Subcutaneous adipose tissue (tissue), 4 donors: ENCODE measurements around the gene KCNN4. TPM values are rescaled to one million over a fixed set of nuclear protein-coding genes. Genes with fewer than 3 reads are reported as not detected.

Experiments
- CTCF ChIP-seq: fragments of 450-650 bp; IDR thresholded peaks from one replicate; pipeline ENCODE4 v1.5.1; 2016; ENCODE audit warnings: low read depth, mild to moderate bottlenecking, control low read depth, antibody characterized with exemption, moderate library complexity
- total RNA-seq, 4 donors: library from RNA; depleted of rRNA; stranded (reverse); fragments of >200 nt; gene quantifications; one replicate each; pipeline ENCODE4 v1.1.0, GENCODE V29; 2016

The KCNN4 gene
- total RNA-seq, 4 donors from 2014 or later = 0.57 to 25.2 (median 3.6) TPM

- TF ChIP-seq CTCF = no peak
Observed at GRCh38 chr19:43754253-43754502, 26.6 kb downstream of the KCNN4 start.

- TF ChIP-seq CTCF = no peak
Observed at GRCh38 chr19:43752287-43752875, 28.4 kb downstream of the KCNN4 start.

GRCh38 chr19:43751466-43752220 is 29.1 kb downstream of the KCNN4 start:
- TF ChIP-seq CTCF = no peak

GRCh38 chr19:43749898-43750297 is 30.9 kb downstream of the KCNN4 start:
- no peak for TF ChIP-seq CTCF

- no peak for TF ChIP-seq CTCF
Observed at GRCh38 chr19:43749152-43749551, 31.6 kb downstream of the KCNN4 start.

GRCh38 chr19:43748685-43749084 is 32.1 kb downstream of the KCNN4 start:
- no peak for TF ChIP-seq CTCF

GRCh38 chr19:43748205-43748594 is 32.6 kb downstream of the KCNN4 start:
- no peak for TF ChIP-seq CTCF
